ENCODE data around the gene STX12. TPM values are rescaled to one million over a fixed set of nuclear protein-coding genes. Genes with fewer than 3 reads are reported as not detected.
A peak's percentile ranks its signal among the peaks of the same experiment; 100 is the strongest.

Gene STX12
- total and polyA plus RNA-seq, 2 donors from 2014 or later: 27.9 to 49.0 TPM

DNA sequence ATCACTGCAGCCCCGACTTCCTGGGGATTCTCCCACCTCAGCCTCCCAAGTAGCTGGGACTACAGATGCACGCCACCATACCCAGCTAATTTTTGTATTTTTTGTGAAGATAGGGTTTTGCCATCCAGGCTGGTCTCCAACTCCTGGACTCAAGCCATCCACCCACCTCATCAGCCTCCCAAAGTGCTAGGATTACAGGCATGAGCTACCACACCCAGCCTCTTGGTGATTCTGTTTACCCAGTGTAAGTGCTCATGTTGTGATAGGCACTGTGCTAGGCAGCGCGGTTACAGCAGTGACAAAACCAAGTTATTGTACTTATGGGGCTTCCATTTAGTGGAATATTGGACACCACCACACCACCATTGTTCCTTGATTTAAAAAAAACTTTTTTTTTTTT lies 9.7 kb upstream of the STX12 start:
- Histone ChIP-seq H3K4me1 (ENCODE audit: control insufficient read depth in 2 of 3, insufficient read depth in 2 of 3, low read depth in 1 of 3, low read length in 3 of 3) (no peaks in the 10 kb centered on the region), H3K9me3 (ENCODE audit: control insufficient read depth in 2 of 3, insufficient read depth in 1 of 3, low read length in 3 of 3) (no peaks in the 10 kb centered on the region), H3K9ac (ENCODE audit: low read length in 3 of 3) (no peak overlapping the region), H3K4me3 (ENCODE audit: low read length in 3 of 3) (no peak overlapping the region), H3K36me3 (ENCODE audit: control insufficient read depth in 2 of 3, insufficient read depth in 3 of 3, low read length in 3 of 3) (peaks cover 0 to 19% (median 8%) of the 10 kb centered on the region in 3 donors), H3K27ac (ENCODE audit: low read depth in 2 of 2, low read length in 2 of 2) (no peak overlapping the region), H3K27me3 (ENCODE audit: control insufficient read depth, insufficient read depth, low read length) (no peaks in the 10 kb centered on the region)
- DNase-seq (no peak), FAIRE-seq (no peak)
- intact Hi-C loops (cut with DNase I): no loop called here
- TF ChIP-seq, protein P1, sequence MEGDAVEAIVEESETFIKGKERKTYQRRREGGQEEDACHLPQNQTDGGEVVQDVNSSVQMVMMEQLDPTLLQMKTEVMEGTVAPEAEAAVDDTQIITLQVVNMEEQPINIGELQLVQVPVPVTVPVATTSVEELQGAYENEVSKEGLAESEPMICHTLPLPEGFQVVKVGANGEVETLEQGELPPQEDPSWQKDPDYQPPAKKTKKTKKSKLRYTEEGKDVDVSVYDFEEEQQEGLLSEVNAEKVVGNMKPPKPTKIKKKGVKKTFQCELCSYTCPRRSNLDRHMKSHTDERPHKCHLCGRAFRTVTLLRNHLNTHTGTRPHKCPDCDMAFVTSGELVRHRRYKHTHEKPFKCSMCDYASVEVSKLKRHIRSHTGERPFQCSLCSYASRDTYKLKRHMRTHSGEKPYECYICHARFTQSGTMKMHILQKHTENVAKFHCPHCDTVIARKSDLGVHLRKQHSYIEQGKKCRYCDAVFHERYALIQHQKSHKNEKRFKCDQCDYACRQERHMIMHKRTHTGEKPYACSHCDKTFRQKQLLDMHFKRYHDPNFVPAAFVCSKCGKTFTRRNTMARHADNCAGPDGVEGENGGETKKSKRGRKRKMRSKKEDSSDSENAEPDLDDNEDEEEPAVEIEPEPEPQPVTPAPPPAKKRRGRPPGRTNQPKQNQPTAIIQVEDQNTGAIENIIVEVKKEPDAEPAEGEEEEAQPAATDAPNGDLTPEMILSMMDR (IDR thresholded peaks at IDR 0.05; ENCODE audit: borderline replicate concordance, extremely low read depth, insufficient read depth): no peak

DNA sequence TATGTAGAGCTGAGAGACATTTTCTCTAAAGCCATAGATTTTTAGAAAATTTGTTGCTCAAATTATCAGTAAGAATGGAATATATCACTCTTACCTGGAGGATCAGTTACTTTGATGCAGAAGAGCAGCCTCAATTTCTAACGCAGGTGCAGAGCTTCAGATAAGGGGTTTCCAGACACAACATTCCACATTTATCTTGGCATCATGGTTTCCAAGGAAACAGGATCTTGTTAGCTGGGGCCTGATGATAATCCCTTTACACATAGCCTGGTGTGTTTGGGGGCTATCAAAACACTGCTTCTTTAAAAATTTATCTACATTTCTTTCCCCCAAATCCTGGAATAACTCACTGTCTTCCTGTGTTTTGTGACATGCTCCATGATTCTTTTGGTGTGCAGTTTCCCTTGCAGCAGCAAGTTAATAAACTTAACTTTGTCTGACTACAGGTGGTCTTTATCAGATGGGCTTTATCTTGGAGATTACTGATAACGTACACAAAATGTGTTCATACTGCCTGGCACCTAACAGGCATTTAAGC lies 2.7 kb upstream of the STX12 start:
- intact Hi-C loops (cut with DNase I): no loop called here
- FAIRE-seq: no peak
- DNase-seq: peak in 1 of 5 donors; percentile 19

DNA sequence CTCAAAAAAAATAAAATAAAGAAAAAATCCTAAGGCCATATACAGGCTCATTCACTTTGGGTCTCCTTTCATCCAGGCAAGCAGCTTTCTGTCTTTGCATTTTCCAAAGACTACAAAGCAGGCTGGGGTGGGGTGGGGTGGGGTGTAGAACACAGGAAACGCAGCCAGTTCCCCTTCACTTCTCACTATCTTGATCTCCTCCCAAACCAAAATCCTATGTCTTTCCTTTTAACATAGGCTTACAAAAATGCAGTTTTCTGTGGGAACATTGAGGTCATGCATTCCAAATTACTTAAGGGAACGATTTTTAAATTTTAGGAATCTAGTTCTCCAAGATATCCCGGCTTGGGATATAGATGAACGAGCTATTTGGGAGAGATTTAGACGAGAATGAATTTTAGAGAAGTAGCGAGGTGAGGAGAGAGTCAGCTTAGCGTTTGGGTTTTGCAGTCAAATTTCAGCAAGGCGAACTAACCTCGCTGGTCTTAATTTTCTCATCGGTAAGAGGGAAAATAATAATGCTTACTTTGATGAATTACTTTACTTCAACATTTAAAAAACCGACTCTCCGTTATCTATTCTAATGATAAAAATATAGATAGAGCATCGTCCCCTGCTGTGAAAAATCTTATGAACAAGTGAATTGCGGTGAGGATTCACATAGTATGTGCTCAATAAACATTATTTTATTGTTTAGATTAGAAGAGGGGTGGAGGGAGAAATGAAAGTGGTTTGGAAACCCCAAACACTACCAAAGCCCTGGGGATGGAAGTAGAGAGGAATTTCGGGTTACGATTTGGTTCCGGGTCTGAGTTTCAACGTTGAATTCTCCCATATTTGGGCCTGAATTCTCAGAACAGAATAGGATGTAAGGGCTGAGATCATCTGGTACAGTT lies 735 bp upstream of the STX12 start:
- no peaks in the 10 kb centered on the region for H3K9me3 ChIP-seq (ENCODE audit: control insufficient read depth in 2 of 3, insufficient read depth in 1 of 3, low read length in 3 of 3)
- H3K4me1 ChIP-seq (ENCODE audit: control insufficient read depth in 2 of 3, insufficient read depth in 2 of 3, low read depth in 1 of 3, low read length in 3 of 3): peaks cover 2 to 12% (median 4%) of the 10 kb centered on the region in 3 donors
- FAIRE-seq: no peak
- peak overlapping the region; percentile 65 to 99 (median 88) for H3K4me3 ChIP-seq (ENCODE audit: low read length in 3 of 3)
- DNase-seq: peak in 1 of 5 donors; percentile 21
- peak overlapping the region; percentile 34 to 95 for H3K27ac ChIP-seq (ENCODE audit: low read depth in 2 of 2, low read length in 2 of 2)
- H3K9ac ChIP-seq (ENCODE audit: low read length in 3 of 3): peak overlapping the region in 2 of 3 donors; percentile 79 to 99
- H3K36me3 ChIP-seq (ENCODE audit: control insufficient read depth in 2 of 3, insufficient read depth in 3 of 3, low read length in 3 of 3): no peaks in the 10 kb centered on the region
- intact Hi-C loops (cut with DNase I): no loop called here
- TF ChIP-seq, protein P1 (IDR thresholded peaks at IDR 0.05; ENCODE audit: borderline replicate concordance, extremely low read depth, insufficient read depth): no peak
- no peaks in the 10 kb centered on the region for H3K27me3 ChIP-seq (ENCODE audit: control insufficient read depth, insufficient read depth, low read length)

More for the DNA sequence above, 2.7 kb upstream of the STX12 start:
- no peak overlapping the region for H3K27ac ChIP-seq (ENCODE audit: low read depth in 2 of 2, low read length in 2 of 2)
- H3K4me3 ChIP-seq (ENCODE audit: low read length in 3 of 3): no peak overlapping the region
- no peaks in the 10 kb centered on the region for H3K36me3 ChIP-seq (ENCODE audit: control insufficient read depth in 2 of 3, insufficient read depth in 3 of 3, low read length in 3 of 3)
- no peaks in the 10 kb centered on the region for H3K27me3 ChIP-seq (ENCODE audit: control insufficient read depth, insufficient read depth, low read length)
- no peak overlapping the region for H3K9ac ChIP-seq (ENCODE audit: low read length in 3 of 3)
- H3K4me1 ChIP-seq (ENCODE audit: control insufficient read depth in 2 of 3, insufficient read depth in 2 of 3, low read depth in 1 of 3, low read length in 3 of 3): peaks cover 2 to 12% (median 4%) of the 10 kb centered on the region in 3 donors
- H3K9me3 ChIP-seq (ENCODE audit: control insufficient read depth in 2 of 3, insufficient read depth in 1 of 3, low read length in 3 of 3): no peaks in the 10 kb centered on the region
- TF ChIP-seq, protein P1 (IDR thresholded peaks at IDR 0.05; ENCODE audit: borderline replicate concordance, extremely low read depth, insufficient read depth): no peak
